H1 (cell line): ENCODE data around the gene RPL28. TPM values are rescaled to one million over a fixed set of nuclear protein-coding genes. Genes with fewer than 3 reads are reported as not detected.

Experiments
- ATF2 ChIP-seq: IDR thresholded peaks from 2 replicates; pipeline ENCODE4 v1.6.1; 2012; ENCODE audit warnings: low read length, inconsistent platforms
- ATF3 ChIP-seq: IDR thresholded peaks from 2 replicates; pipeline ENCODE4 v1.6.1; 2011; ENCODE audit warnings: low read depth, mild to moderate bottlenecking, low read length; ENCODE audit not compliant: insufficient read depth
- BACH1 ChIP-seq: IDR thresholded peaks from 2 replicates; pipeline ENCODE4 v1.6.1; 2012; ENCODE audit warnings: low read length, improper control_type of control experiment
- CTBP2 ChIP-seq: IDR thresholded peaks from 2 replicates; pipeline ENCODE4 v1.7.0; 2011; ENCODE audit warnings: borderline replicate concordance, mild to moderate bottlenecking, moderate library complexity, mixed read lengths, low read length; ENCODE audit not compliant: insufficient read depth, insufficient read length
- POLR2A ChIP-seq, 2 experiments: IDR thresholded peaks; 1 replicate in 1 of 2; 2 replicates in 1 of 2; pipeline ENCODE4 v1.6.1; 2011; ENCODE audit warnings: low read depth in 2 of 2, low read length in 2 of 2, mild to moderate bottlenecking in 2 of 2; ENCODE audit errors: control extremely low read depth in 1 of 2
- SP1 ChIP-seq: IDR thresholded peaks from 2 replicates; pipeline ENCODE4 v1.6.1; 2011; ENCODE audit warnings: low read depth, low read length
- TBP ChIP-seq: IDR thresholded peaks from 2 replicates; pipeline ENCODE4 v1.6.1; 2011; ENCODE audit warnings: low read depth, low read length, improper control_type of control experiment
- polyA plus RNA-seq, 7 experiments: library from polyadenylated mRNA; depleted of rRNA in 3 of 7; stranded (reverse) in 5 of 7; unstranded in 2 of 7; fragments of >200 nt in 5 of 7; fragments of 200-250 nt in 2 of 7; gene quantifications; 1 replicate in 5 of 7; 2 replicates in 1 of 7; 4 replicates in 1 of 7; pipeline versions ENCODE4 v1.2.1 to v1.2.3, GENCODE V29; 2011 to 2013; ENCODE audit warnings: missing spikeins in 2 of 7, mixed read lengths in 2 of 7
- total RNA-seq: library from RNA; stranded (reverse); fragmentation: NEBNext Ultra II Directional; extraction: Animal tissue kit (Norgen Biotek cat#: 25700); gene quantifications from 2 replicates; pipeline ENCODE4 v1.2.1, GENCODE V29; 2021

RPL28 gene
- total and polyA plus RNA-seq, 2 of the 8 experiments (the other 6 are each of a cell fraction or from before 2014, with no cell fraction given): 2,123 to 8,402 TPM

- TF ChIP-seq CTBP2 (no peak), TBP (no peak), ATF3 (no peak), SP1 (no peak), ATF2 (no peak), POLR2A (IDR thresholded peaks at IDR 0.05; ENCODE audit: control extremely low read depth in 1 of 2, low read depth in 2 of 2, low read length in 2 of 2) (no peak), BACH1 (no peak)
Observed at GRCh38 chr19:55435020-55435419, 49.3 kb downstream of the RPL28 start (continued).
